HG03097 (cell line): Measurements from ENCODE around the gene SHC2.
A peak's percentile ranks its signal among the peaks of the same experiment; 100 is the strongest.

Experiments used
- ATAC-seq: cut with Tn5 transposase; IDR thresholded peaks from one replicate; pipeline ENCODE4 v1.9.1; 2021; ENCODE audit not compliant: unreplicated experiment, low FRiP score

Gene SHC2, protein sequence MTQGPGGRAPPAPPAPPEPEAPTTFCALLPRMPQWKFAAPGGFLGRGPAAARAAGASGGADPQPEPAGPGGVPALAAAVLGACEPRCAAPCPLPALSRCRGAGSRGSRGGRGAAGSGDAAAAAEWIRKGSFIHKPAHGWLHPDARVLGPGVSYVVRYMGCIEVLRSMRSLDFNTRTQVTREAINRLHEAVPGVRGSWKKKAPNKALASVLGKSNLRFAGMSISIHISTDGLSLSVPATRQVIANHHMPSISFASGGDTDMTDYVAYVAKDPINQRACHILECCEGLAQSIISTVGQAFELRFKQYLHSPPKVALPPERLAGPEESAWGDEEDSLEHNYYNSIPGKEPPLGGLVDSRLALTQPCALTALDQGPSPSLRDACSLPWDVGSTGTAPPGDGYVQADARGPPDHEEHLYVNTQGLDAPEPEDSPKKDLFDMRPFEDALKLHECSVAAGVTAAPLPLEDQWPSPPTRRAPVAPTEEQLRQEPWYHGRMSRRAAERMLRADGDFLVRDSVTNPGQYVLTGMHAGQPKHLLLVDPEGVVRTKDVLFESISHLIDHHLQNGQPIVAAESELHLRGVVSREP

DNA sequence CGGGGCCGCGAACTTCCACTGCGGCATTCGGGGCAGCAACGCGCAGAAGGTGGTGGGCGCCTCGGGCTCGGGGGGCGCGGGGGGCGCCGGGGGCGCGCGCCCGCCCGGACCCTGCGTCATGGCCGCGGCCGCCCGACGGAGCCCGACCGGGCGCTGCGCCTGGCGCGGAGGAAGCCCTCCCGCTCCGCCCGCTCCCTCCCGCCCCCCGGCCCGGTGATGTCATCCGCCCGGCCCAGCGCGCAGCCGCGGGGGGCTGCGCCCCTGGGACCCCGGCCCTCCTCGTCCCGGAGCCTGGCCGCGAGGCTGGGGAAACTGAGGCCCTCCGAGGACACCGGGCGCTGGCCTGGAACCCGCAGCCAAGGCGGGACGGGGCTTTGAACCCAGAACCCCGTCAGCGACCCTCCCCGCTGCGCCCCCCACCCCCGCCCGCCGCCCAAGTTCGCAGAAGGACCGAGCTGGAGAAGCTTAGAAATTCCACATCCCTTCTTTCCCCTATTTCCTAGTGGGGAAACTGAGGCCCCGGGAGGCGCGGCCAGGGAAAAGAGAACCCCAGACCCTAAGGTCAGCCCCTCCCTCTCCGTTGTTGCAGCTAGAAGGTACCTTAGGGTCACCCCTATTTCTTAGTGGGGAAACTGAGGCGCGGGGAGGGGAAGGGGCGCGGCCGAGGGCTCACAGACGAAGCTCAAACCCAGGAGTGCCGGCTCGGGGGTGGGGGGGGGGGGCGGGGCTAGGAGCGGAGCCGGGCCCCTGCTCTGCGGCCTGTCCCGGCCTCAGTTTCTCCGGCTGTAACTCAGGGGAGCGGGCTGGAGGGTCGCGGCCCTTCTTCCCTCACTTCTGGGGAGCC lies at the start of gene SHC2:
Gene SHC2, minus strand, starts transcription at position 157 of the 844 bp plus-strand sequence. Its CDS starts 37 bp downstream, at position 120.
- ATAC-seq: no peak

DNA sequence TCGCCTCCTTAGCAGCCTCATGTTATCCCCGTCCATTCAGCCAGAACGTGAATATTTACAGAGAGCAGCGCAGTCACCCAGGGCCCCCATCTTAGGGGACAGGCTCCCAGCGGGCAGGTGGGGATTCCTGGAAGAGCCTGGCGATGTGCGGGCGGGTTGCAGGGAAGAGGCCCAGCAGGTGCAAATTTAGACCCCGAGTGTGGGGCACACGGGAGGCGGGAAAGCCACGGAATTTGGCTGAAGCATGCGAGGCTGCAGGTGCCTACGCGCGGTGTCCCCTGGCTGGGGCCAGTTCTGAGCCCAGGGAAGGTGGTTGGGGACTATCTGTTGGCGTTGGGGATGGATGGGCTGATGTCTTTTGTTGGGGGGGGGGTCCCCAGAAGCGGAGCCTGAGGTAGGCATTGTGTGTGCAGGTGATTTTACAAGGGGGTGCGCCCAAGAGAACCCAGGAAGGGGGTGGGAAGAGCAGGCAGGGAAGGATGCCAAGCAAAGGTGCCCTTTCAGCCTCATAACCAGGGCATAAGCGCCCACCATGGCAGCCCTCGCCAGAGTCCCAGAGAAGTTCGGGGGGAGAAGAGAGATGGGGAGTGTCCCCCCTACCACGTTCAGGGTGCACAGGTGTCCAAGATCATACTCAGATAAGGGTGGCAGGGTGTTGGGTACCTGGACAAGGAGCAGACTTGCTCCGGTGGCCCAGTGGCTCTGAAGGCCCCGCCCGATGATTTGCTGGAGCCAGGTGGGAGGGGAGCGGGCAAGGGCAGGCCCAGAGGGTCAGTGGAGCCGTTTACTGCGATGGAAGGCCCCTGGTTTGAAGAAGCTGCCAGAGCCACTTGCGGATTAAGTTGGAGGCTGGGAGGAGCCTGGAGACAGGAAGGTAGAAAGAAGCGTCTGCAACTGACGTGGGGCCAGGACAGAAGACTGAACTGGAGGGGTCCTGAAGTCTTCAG lies 47.6 kb upstream of the SHC2 start:
- no peak for ATAC-seq

GRCh38 chr19:507286-508203 lies 46.7 kb upstream of the SHC2 start, which contains the start of gene TPGS1:
Gene TPGS1, plus strand, starts transcription at chr19:507497. Its CDS starts 10 bp downstream, at chr19:507507.
- ATAC-seq: peak; percentile 48

GRCh38 chr19:506404-507285 lies 45.8 kb upstream of the SHC2 start:
- peak; percentile 64 for ATAC-seq

- no peak for ATAC-seq
Observed at GRCh38 chr19:504616-505015, 43.8 kb upstream of the SHC2 start.

GRCh38 chr19:501646-502045 lies 40.8 kb upstream of the SHC2 start:
- ATAC-seq: no peak

DNA sequence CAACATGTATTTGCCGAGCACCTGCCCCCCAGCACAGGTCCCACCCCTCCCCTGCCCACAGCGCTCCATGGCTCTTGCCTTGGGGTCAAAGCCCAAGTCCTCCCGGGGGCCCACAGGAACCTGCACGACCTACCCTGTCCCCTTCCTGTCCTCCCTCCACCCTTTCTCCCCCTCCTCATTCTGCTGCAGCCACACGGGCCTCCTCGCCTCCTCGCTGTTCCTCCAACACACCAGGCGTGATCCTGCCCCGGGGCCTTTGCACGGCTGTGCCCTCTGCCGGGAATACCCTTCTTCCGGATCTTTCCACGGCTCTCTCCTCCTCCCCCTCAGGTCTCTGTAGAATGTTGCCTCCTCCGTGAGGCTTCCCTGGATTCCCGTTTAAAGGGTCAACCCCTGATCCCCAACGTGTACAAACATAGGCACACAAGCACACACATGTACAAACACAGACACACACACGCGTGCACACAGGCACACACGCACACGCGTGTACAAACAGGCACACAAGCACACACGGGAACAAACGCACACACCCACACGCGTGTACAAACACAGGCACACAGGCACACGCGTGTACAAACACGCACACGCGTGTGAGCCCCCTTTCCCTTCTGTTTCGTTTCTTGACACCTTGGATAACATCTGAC lies 38.3 kb upstream of the SHC2 start:
- ATAC-seq: no peak

GRCh38 chr19:498511-498891 lies 37.7 kb upstream of the SHC2 start:
- no peak for ATAC-seq

GRCh38 chr19:497869-498510 lies 37.2 kb upstream of the SHC2 start:
- no peak for ATAC-seq

- no peak for ATAC-seq
Observed at GRCh38 chr19:497491-497868, 36.6 kb upstream of the SHC2 start.

DNA sequence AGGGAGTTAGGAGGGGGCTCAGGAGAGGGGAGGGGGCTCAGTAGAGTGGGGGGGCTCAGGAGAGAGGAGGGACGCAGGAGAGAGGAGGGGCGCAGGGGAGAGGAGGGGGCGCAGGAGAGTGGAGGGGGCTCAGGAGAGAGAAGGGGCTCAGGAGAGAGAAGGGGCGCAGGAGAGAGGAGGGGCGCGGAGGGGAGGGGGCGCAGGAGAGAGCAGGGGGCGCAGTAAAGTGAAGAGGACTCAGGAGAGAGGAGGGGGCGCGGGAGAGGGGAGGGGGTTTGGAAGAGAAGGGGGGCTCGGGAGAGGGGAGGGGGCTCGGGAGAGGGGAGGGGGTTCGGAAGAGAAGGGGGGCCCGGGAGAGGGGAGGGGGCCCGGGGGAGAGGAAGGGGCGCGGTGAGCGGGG lies 36.2 kb upstream of the SHC2 start:
- no peak for ATAC-seq

- no peak for ATAC-seq
Observed at GRCh38 chr19:496112-496665, 35.4 kb upstream of the SHC2 start, which contains the start of gene MADCAM1. Gene MADCAM1, plus strand, starts transcription at chr19:496486. Its CDS starts 14 bp downstream, at chr19:496500.

GRCh38 chr19:495402-496111 lies 34.7 kb upstream of the SHC2 start:
- ATAC-seq: no peak

DNA sequence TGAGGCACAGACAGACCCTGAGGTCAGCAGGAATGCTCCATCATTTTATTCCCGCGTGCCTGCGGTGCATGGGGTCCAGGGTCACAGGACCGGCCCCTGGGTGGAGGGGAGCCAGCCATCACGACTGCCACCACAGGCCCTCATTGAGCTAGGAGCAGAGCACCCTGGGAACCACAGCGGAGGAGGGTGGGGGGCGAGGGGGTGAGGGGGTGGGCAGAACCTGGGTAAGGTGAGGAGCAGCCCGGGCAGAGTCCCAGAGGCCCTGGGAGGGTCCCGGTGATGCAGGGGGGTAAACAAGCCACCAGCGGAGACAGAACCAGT lies 34.2 kb upstream of the SHC2 start:
- no peak for ATAC-seq

GRCh38 chr19:494171-495080 lies 33.6 kb upstream of the SHC2 start:
- ATAC-seq: no peak
